CD1c-positive myeloid dendritic cell (primary cell): ENCODE results near the gene CDADC1.

Experiments used
- DNase-seq: peaks from one replicate; pipeline ENCODE4 v3.0.0-alpha.2; 2016; ENCODE audit errors: extremely low spot score

CDADC1 gene

GRCh38 chr13:49247643-49248621 is at the start of gene CDADC1:
TSS of gene CDADC1 (plus strand) at chr13:49247925. CDS start at chr13:49248038, 113 bp downstream.
- peak; percentile 98 for DNase-seq

GRCh38 chr13:49206641-49207040 is 41.1 kb upstream of the CDADC1 start:
- DNase-seq: no peak

- DNase-seq: no peak
Observed at GRCh38 chr13:49208619-49209018, 39.1 kb upstream of the CDADC1 start.

- no peak for DNase-seq
Observed at GRCh38 chr13:49210114-49210513, 37.6 kb upstream of the CDADC1 start.

- DNase-seq: no peak
Observed at GRCh38 chr13:49210669-49211068, 37.1 kb upstream of the CDADC1 start.

GRCh38 chr13:49213539-49213938 is 34.2 kb upstream of the CDADC1 start:
- no peak for DNase-seq

GRCh38 chr13:49213997-49214916 is 33.5 kb upstream of the CDADC1 start:
- no peak for DNase-seq

GRCh38 chr13:49214917-49215376 is 32.8 kb upstream of the CDADC1 start:
- peak; percentile 84 for DNase-seq

GRCh38 chr13:49216334-49216733 is 31.4 kb upstream of the CDADC1 start:
- peak; percentile 7 for DNase-seq

GRCh38 chr13:49217962-49218492 is 29.7 kb upstream of the CDADC1 start:
- no peak for DNase-seq

GRCh38 chr13:49218493-49219051 is 29.2 kb upstream of the CDADC1 start:
- DNase-seq: no peak

GRCh38 chr13:49219647-49220035 is 28.1 kb upstream of the CDADC1 start:
- DNase-seq: no peak

GRCh38 chr13:49220036-49220855 is 27.5 kb upstream of the CDADC1 start, which contains the start of gene MLNR:
TSS of gene MLNR (plus strand) at chr13:49220338. CDS start at chr13:49220338, 0 bp downstream.
- DNase-seq: peak; percentile 43

GRCh38 chr13:49220856-49221589 is 26.7 kb upstream of the CDADC1 start:
- peak; percentile 61 for DNase-seq

GRCh38 chr13:49221590-49221965 is 26.1 kb upstream of the CDADC1 start:
- DNase-seq: no peak

GRCh38 chr13:49225223-49226042 is 22.3 kb upstream of the CDADC1 start:
- DNase-seq: no peak

GRCh38 chr13:49226613-49227012 is 21.1 kb upstream of the CDADC1 start:
- DNase-seq: no peak

GRCh38 chr13:49234741-49235140 is 13.0 kb upstream of the CDADC1 start:
- no peak for DNase-seq

- no peak for DNase-seq
Observed at GRCh38 chr13:49235856-49236431, 11.8 kb upstream of the CDADC1 start.
